Measurements from ENCODE around the gene ADARB2. TPM values are rescaled to one million over a fixed set of nuclear protein-coding genes. Genes with fewer than 3 reads are reported as not detected.
"Not testable (repeated sequence)": the region's sequence is repeated elsewhere in the genome, so short reads cannot be mapped to it uniquely, and the experiment has no call there.

Gene ADARB2
- total RNA-seq, 1 donor from 2014 or later = not detected

- no peak for ATAC-seq (ENCODE audit: poor library complexity)
- DNase-seq = no peak
- intact Hi-C loops (cut with DNase I) = no loop called here
These were observed 485.6 kb downstream of the ADARB2 start for GRCh38 chr10:1251769-1252168.

- DNase-seq = no peak
- intact Hi-C loops (cut with DNase I) = no loop called here
- no peak for ATAC-seq (ENCODE audit: poor library complexity)
These were observed 488.0 kb downstream of the ADARB2 start for GRCh38 chr10:1249142-1249920.

- DNase-seq; intact Hi-C loops (cut with DNase I); ATAC-seq (ENCODE audit: poor library complexity): not testable (repeated sequence)
These were observed 489.1 kb downstream of the ADARB2 start for GRCh38 chr10:1248262-1248630.

- intact Hi-C loops (cut with DNase I) = no loop called here
- ATAC-seq (ENCODE audit: poor library complexity) (no peak), DNase-seq (no peak)
These were observed 489.6 kb downstream of the ADARB2 start for GRCh38 chr10:1247598-1248261.

- intact Hi-C loops (cut with DNase I) = no loop called here
These were observed 492.8 kb downstream of the ADARB2 start for GRCh38 chr10:1244493-1244892.

GRCh38 chr10:1243486-1244234 lies 493.7 kb downstream of the ADARB2 start:
- no peak for ATAC-seq (ENCODE audit: poor library complexity)
- intact Hi-C loops (cut with DNase I) = no loop called here
- DNase-seq = no peak

More at GRCh38 chr10:1244493-1244892, 492.8 kb downstream of the ADARB2 start:
- no peak for ATAC-seq (ENCODE audit: poor library complexity)
- DNase-seq = no peak

GRCh38 chr10:1242975-1243374 lies 494.4 kb downstream of the ADARB2 start:
- ATAC-seq (ENCODE audit: poor library complexity) (no peak), DNase-seq (no peak)
- intact Hi-C loops (cut with DNase I) = no loop called here

GRCh38 chr10:1241973-1242935 lies 495.1 kb downstream of the ADARB2 start:
- intact Hi-C loops (cut with DNase I) = no loop called here
- ATAC-seq (ENCODE audit: poor library complexity) = no peak
- no peak for DNase-seq

- DNase-seq = no peak
- intact Hi-C loops (cut with DNase I) = no loop called here
- ATAC-seq (ENCODE audit: poor library complexity) = no peak
These were observed 495.9 kb downstream of the ADARB2 start for GRCh38 chr10:1241322-1241890.

- ATAC-seq (ENCODE audit: poor library complexity) = no peak
- intact Hi-C loops (cut with DNase I) = no loop called here
- no peak for DNase-seq
These were observed 497.0 kb downstream of the ADARB2 start for GRCh38 chr10:1240341-1240775.

- intact Hi-C loops (cut with DNase I) = no loop called here
- DNase-seq (no peak), ATAC-seq (ENCODE audit: poor library complexity) (no peak)
These were observed 504.3 kb downstream of the ADARB2 start for GRCh38 chr10:1233031-1233430.

- intact Hi-C loops (cut with DNase I) = no loop called here
- DNase-seq = no peak
- no peak for ATAC-seq (ENCODE audit: poor library complexity)
These were observed 505.0 kb downstream of the ADARB2 start for GRCh38 chr10:1232164-1232911.

- intact Hi-C loops (cut with DNase I) = no loop called here
- no peak for DNase-seq
- no peak for ATAC-seq (ENCODE audit: poor library complexity)
These were observed 506.6 kb downstream of the ADARB2 start for GRCh38 chr10:1230592-1231275.

- intact Hi-C loops (cut with DNase I) = no loop called here
- no peak for DNase-seq
- no peak for ATAC-seq (ENCODE audit: poor library complexity)
These were observed 507.2 kb downstream of the ADARB2 start for GRCh38 chr10:1230138-1230537.

GRCh38 chr10:1229574-1229973 lies 507.8 kb downstream of the ADARB2 start:
- ATAC-seq (ENCODE audit: poor library complexity) = no peak
- intact Hi-C loops (cut with DNase I) = no loop called here
- no peak for DNase-seq

- ATAC-seq (ENCODE audit: poor library complexity) = no peak
- DNase-seq = no peak
- intact Hi-C loops (cut with DNase I) = no loop called here
These were observed 508.2 kb downstream of the ADARB2 start for GRCh38 chr10:1229116-1229515.

- ATAC-seq (ENCODE audit: poor library complexity) = no peak
- no peak for DNase-seq
- intact Hi-C loops (cut with DNase I) = no loop called here
These were observed 508.8 kb downstream of the ADARB2 start for GRCh38 chr10:1228467-1228975.
